Measurements from ENCODE around the gene GARRE1. TPM values are rescaled to one million over a fixed set of nuclear protein-coding genes. Genes with fewer than 3 reads are reported as not detected.

GARRE1 gene
- total and polyA plus RNA-seq, 2 of the 8 experiments (the other 6 are each of a cell fraction or from before 2014, with no cell fraction given): 16.4 to 23.1 TPM

- no peak overlapping the region for H2AFZ ChIP-seq (ENCODE audit: low read length)
- H3K36me3 ChIP-seq (ENCODE audit: control insufficient read depth in 2 of 4, insufficient read depth in 4 of 4, low read length in 3 of 4): peaks cover 3 to 56% (median 13%) of the 10 kb centered on the region in 4 experiments
- POLR2A ChIA-PET (ENCODE audit: partially characterized antibody): interaction anchor here (0.5 to 1.6 kb wide), 3 partner anchors 12 to 45 kb away, joined by 3 to 5 read pairs (median 3); no protein-coding TSS in a partner anchor
- H3K4me3 ChIP-seq (ENCODE audit: extremely low read depth in 1 of 4, insufficient read depth in 2 of 4, low read depth in 3 of 4, low read length in 4 of 4): no peak overlapping the region
- H3K4ac ChIP-seq (replicated peaks; ENCODE audit: insufficient read length, low read depth, low read length): no peak overlapping the region
- H2BK120ac ChIP-seq (replicated peaks; ENCODE audit: low read depth, low read length): no peak overlapping the region
- no peak overlapping the region for H3K27ac ChIP-seq (ENCODE audit: low read depth, low read length)
- H3K9me3 ChIP-seq (ENCODE audit: insufficient read depth in 2 of 2, low read depth in 1 of 2, low read length in 1 of 2): no peaks in the 10 kb centered on the region
- CTCF ChIA-PET (ENCODE audit: partially characterized antibody): interaction anchor here (0.6 to 3.3 kb wide), 8 partner anchors 9 to 431 kb away, joined by 3 to 9 read pairs (median 6); no protein-coding TSS in a partner anchor
- no peak overlapping the region for H3K9ac ChIP-seq (replicated peaks in 1 of 4; ENCODE audit: extremely low read depth in 1 of 4, low read depth in 3 of 4, low read length in 3 of 4)
- no peak overlapping the region for H3K23ac ChIP-seq (ENCODE audit: insufficient read length)
- no peak overlapping the region for H3K4me2 ChIP-seq (ENCODE audit: insufficient read depth in 1 of 2, low read depth in 2 of 2, low read length in 2 of 2)
- H4K91ac ChIP-seq (replicated peaks; ENCODE audit: insufficient read length, low read length): no peak overlapping the region
- no peak overlapping the region for H4K8ac ChIP-seq (ENCODE audit: extremely low read depth, insufficient read depth, low read length)
- H3K14ac ChIP-seq (ENCODE audit: insufficient read length): no peak overlapping the region
- H3K18ac ChIP-seq (ENCODE audit: extremely low read depth, low read length): no peak overlapping the region
- TF ChIP-seq TCF12 (IDR thresholded peaks at IDR 0.05; ENCODE audit: low read depth, low read length) (no peak), TBP (IDR thresholded peaks at IDR 0.05; ENCODE audit: low read depth, low read length) (no peak), CREB1 (IDR thresholded peaks at IDR 0.05) (no peak)
- FAIRE-seq: no peak
- H2BK5ac ChIP-seq (ENCODE audit: low read depth, low read length): no peak overlapping the region
- no peak overlapping the region for H2BK12ac ChIP-seq (ENCODE audit: low read depth, low read length)
- H2AK5ac ChIP-seq (ENCODE audit: low read depth, low read length): no peak overlapping the region
- no peak overlapping the region for H3K56ac ChIP-seq (replicated peaks; ENCODE audit: insufficient read length, low read depth, low read length)
- WGBS, 2 experiments (ENCODE audit: extremely low coverage in 1 of 2, insufficient coverage in 1 of 2, insufficient read length in 1 of 2, insufficient replicate concordance in 2 of 2, low coverage in 1 of 2, low lambda C conversion rate in 2 of 2, missing lambda C conversion rate in 1 of 2): 79% methylated on average over 4 of the region's 4 CpGs; no CpG with 5 or more reads in 1 of the 2 experiments
- no peak for DNase-seq (ENCODE audit: low read depth in 1 of 2, low spot score in 2 of 2)
- no peak overlapping the region for H2BK20ac ChIP-seq (ENCODE audit: low read length)
- no peaks in the 10 kb centered on the region for H3K27me3 ChIP-seq (replicated peaks in 1 of 4; ENCODE audit: control insufficient read depth in 3 of 4, extremely low read depth in 1 of 4, insufficient read depth in 3 of 4, low read length in 3 of 4)
- H3K23me2 ChIP-seq (ENCODE audit: low read depth, low read length): no peaks in the 10 kb centered on the region
- peaks cover 2% of the 10 kb centered on the region in 2 experiments for H4K20me1 ChIP-seq (replicated peaks in 1 of 2; ENCODE audit: control insufficient read depth in 1 of 2, insufficient read depth in 2 of 2, low read length in 2 of 2)
- no peaks in the 10 kb centered on the region for H3K79me1 ChIP-seq (ENCODE audit: low read depth, low read length)
- no peaks in the 10 kb centered on the region for H3K4me1 ChIP-seq (replicated peaks in 1 of 4; ENCODE audit: control insufficient read depth in 3 of 4, insufficient read depth in 4 of 4, low read length in 3 of 4)
- no peak overlapping the region for H4K5ac ChIP-seq (ENCODE audit: insufficient read length, low read depth, low read length)
- H2BK15ac ChIP-seq (ENCODE audit: low read length): no peak overlapping the region
- H3K79me2 ChIP-seq (ENCODE audit: control insufficient read depth in 1 of 2, insufficient read depth in 2 of 2, low read length in 2 of 2): no peaks in the 10 kb centered on the region
Measured at GRCh38 chr19:34209726-34210125, 44.6 kb upstream of the GARRE1 start.

All from H1 (cell line).